Mononuclear cell (primary cell): ENCODE measurements around the gene ALG9. TPM values are rescaled to one million over a fixed set of nuclear protein-coding genes. Genes with fewer than 3 reads are reported as not detected.
"Not testable (repeated sequence)": the region's sequence is repeated elsewhere in the genome, so short reads cannot be mapped to it uniquely, and the experiment has no call there.

Experiments used
- H3K27me3 ChIP-seq: 2 replicates; pipeline ENCODE4 v1.6.0; 2011; ENCODE audit warnings: low read length, control low read depth; ENCODE audit not compliant: insufficient read depth
- H3K4me1 ChIP-seq: 2 replicates; pipeline ENCODE4 v1.5.1; 2011; ENCODE audit warnings: mild to moderate bottlenecking, low read length, control low read depth; ENCODE audit not compliant: insufficient read depth
- H3K4me3 ChIP-seq: 2 replicates; pipeline ENCODE4 v1.5.1; 2011; ENCODE audit warnings: mild to moderate bottlenecking, low read length, moderate library complexity
- H3K9me3 ChIP-seq: 2 replicates; pipeline ENCODE4 v1.5.1; 2011; ENCODE audit warnings: low read depth, mild to moderate bottlenecking, control low read depth, low read length
- total RNA-seq: library from RNA; depleted of rRNA; stranded (reverse); fragments of >200 nt; gene quantifications from one replicate; pipeline ENCODE4 v1.2.3, GENCODE V29; 2012

ALG9 gene
- total RNA-seq, 1 donor = 23.7 TPM

DNA sequence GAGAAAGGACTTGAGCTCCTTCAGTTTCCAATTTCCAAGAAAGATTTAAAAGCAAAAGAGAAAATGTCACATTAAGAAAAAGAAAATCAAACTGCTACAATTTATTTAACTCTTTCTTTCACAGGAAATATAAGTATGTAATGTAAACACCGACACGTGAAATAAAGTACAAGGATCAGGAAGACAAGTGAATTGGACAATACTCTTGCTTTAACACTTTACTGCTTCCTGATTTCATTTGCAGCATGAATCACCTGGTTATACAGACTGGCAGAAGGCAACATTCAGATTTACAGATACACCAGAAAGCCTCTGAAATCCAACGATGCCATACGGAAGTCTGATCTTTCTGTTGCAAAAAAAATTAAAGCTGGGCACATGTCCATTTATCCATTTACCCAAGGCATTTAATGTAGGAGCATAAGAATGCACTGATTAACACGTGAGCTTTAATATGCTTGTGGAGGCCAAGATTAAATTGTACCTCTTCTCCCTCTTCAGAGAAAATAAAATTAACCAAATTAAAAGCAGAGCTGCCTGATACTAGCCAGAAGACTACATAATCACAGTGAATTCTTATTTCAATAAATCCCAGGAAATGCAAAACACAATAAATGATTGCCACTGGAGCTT lies 89.2 kb downstream of the ALG9 start:
- Histone ChIP-seq H3K4me1 (no peaks in the 10 kb centered on the region), H3K4me3 (no peak overlapping the region), H3K27me3 (no peaks in the 10 kb centered on the region), H3K9me3 (no peaks in the 10 kb centered on the region)

DNA sequence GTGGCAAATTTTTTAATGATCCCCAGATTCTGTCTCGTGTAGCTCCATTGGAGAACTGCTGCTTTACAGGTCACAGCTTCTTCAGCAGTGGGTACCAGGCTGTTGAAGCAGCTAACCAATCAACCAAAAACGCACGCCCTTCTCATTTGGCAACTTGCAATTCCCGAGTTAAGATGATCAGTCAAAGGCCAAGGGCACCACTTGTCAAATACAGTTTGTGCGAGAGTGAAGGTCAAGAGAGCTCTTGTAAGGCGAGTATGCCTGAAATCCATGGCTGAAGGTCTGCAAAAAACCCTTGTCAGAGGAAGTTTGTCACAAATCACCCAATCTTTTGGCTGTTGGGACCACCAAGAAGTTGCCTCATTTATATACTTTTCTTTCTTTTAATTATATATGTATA lies 92.3 kb downstream of the ALG9 start:
- no peaks in the 10 kb centered on the region for H3K4me1 ChIP-seq
- no peaks in the 10 kb centered on the region for H3K9me3 ChIP-seq
- H3K27me3 ChIP-seq = no peaks in the 10 kb centered on the region
- no peak overlapping the region for H3K4me3 ChIP-seq

DNA sequence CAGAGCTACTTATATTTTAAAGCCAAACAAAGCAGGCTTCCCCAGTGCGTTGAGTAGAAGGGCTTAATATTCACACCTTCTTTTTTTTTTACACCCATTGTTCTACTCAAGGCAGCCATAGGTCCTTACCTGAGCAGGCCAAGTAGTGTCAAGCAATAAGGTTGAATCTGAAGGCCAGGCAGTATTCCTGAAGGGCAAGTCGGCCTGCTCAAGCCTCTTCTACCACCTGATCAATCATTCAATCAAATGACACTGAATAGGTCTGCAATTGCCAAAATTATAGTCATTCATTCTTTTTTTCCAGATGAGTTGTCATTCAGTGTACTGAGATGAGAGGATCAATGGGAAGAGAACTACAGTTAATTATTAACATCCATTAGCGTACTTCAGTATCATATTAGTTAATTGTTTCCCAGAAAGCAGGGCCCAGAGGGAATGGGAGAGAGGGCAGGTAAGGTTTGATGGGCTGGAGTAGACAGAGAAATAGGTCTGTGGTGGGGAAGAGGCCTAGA lies 93.3 kb downstream of the ALG9 start:
- H3K27me3 ChIP-seq = no peaks in the 10 kb centered on the region
- H3K4me3 ChIP-seq = no peak overlapping the region
- no peaks in the 10 kb centered on the region for H3K4me1 ChIP-seq
- no peaks in the 10 kb centered on the region for H3K9me3 ChIP-seq

DNA sequence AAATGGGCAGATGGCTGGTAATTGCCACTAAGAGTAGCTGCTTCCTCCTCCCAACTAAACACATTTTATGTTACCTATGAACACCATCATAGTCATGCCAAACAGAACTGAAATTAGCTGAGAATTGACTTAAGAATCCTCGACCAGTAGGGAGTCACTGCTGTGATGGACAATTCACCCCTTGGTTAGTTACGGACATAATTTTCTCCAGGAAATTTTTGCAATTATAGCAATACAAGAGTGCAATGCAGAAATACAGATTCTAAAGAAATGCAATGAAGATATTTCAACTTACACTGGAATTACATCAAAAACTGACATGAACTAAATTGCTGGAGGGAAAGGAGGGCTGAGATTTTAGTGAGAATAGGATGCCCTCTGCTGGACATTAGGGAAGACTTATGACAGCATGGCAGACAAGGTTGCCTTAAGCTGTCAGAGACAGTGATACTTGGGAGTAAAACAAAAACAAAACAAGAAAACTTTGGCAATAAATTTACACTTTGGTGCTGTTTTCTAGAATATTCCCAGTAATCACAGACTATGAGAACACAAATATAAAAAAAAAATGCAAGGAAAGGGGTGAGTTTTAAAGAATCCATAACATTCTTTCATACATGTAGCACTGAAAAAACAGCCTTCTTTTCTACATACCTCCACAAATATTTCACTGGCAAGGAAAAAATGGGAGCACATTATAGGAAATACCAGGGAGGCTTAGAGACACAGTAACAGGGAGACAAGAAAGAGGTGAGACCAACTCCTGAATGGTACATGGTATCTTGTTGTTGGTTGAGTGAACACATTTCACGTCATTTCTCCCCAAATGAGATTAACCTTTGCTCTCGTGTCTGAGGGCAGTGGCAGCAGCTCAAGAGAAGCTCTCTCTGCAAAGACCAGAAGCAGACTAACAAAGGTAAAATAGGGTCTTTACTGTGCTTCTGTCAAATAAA lies 94.0 kb downstream of the ALG9 start:
- no peak overlapping the region for H3K4me3 ChIP-seq

DNA sequence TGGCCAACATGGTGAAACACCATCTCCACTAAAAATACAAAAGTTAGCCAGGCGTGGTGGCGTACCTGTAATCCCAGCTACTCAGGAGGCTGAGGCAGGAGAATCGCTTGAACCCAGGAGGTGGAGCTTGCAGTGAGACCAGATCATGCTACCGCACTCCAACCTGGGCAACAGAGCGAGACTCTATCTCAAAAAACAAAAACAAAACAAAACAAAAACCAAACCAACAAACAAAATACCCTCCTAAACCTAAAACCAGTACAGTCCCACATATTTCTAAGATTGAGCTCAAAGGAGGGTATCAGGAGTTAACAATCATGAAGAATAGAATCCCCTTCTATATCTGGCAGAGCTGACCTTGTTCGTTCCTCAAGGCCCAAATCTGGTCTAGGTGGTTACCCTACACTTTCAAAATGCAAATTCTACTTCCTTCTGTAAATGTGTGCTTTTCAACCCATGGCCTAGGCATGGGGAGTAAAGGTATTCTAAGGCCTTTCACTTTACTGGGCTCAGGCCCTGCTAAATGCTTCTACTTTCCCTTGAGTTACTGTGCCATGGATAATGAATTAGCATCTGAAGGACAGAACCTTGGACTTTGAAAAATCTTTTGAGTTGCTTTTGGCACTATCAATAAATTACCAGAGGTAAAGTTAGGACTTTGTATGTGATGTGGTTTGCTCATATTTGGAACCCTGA lies 94.8 kb downstream of the ALG9 start:
- Histone ChIP-seq H3K4me3 (no peak overlapping the region), H3K9me3 (no peaks in the 10 kb centered on the region), H3K27me3 (no peaks in the 10 kb centered on the region), H3K4me1 (no peaks in the 10 kb centered on the region)

More for the DNA sequence above, 94.0 kb downstream of the ALG9 start:
- no peaks in the 10 kb centered on the region for H3K9me3 ChIP-seq
- H3K27me3 ChIP-seq = no peaks in the 10 kb centered on the region
- H3K4me1 ChIP-seq = no peaks in the 10 kb centered on the region

DNA sequence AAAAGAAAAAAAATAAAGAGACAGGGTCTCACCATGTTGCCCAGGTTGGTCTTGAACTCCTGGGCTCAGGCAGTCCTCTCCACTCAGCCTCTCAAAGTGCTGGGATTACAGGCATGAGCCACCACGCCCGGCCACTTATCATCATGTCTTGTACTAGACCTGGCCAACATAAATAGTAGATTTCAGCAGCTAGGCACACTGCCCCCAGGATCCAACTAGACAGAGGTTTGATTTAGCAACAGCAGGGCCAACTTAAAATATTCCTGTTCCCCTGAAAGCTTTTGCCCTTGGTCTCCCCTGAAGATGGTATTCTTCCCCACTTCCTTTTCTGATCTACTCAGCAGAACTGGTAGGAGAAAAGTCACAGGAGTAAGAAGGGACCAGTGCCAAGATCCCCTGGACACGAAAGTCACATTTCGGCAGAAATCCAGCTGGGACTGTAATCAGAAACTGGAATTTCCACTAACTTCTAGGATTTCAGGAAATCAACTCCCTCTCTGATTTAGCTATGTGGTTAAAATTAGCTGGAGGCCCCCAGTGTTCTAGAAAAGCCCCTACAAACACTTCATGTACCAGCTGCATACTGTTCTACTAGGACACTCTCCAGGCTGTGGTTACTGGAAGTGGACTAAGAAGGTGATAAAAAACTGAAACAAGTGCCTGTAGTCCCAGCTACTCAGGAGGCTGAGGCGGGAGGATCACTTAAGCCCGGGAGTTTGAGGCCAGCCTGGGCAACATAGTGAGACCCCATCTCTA lies 96.2 kb downstream of the ALG9 start:
- H3K4me1 ChIP-seq = no peaks in the 10 kb centered on the region
- no peaks in the 10 kb centered on the region for H3K9me3 ChIP-seq
- no peaks in the 10 kb centered on the region for H3K27me3 ChIP-seq
- H3K4me3 ChIP-seq = no peak overlapping the region

DNA sequence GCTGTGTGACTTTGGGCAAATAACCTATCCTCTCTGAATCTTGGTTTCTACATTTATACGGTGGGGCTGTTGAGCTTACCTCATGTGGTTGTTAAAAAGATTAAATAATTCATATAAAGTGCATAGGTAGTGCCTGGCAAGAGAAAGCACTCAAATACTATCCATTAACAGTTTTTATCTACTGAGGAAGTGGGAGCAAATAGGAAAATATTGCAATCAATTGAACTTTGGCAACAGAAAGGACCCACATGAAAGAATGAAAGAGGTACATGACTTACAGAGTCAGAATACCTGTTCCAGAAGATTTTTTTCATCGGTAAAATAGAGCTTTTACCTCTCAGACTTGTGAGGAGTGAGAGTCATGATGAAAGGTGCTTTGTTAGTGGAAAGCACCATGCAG lies 98.8 kb downstream of the ALG9 start:
- Histone ChIP-seq H3K9me3 (no peaks in the 10 kb centered on the region), H3K27me3 (no peaks in the 10 kb centered on the region), H3K4me1 (no peaks in the 10 kb centered on the region), H3K4me3 (no peak overlapping the region)

DNA sequence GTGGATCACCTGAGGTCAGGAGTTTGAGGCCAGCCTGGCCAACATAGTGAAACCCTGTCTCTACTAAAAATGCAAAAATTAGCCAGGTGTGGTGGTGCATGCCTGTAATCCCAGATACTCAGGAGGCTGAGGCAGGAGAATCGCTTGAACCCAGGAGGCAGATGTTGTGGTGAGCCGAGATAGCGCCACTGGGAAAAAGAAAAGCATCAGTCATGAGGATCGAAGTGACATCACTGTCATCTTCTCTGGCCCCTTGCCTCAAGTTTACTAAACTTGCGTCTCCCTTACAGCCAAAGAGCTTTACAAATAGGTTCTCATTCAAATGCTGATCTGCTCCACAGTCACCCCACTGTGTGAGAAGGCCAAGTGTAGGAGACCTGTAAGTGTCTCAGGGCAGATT lies 100.2 kb downstream of the ALG9 start:
- H3K27me3 ChIP-seq, H3K4me3 ChIP-seq, H3K9me3 ChIP-seq: not testable (repeated sequence)
- peaks cover 10% of the 10 kb centered on the region for H3K4me1 ChIP-seq

DNA sequence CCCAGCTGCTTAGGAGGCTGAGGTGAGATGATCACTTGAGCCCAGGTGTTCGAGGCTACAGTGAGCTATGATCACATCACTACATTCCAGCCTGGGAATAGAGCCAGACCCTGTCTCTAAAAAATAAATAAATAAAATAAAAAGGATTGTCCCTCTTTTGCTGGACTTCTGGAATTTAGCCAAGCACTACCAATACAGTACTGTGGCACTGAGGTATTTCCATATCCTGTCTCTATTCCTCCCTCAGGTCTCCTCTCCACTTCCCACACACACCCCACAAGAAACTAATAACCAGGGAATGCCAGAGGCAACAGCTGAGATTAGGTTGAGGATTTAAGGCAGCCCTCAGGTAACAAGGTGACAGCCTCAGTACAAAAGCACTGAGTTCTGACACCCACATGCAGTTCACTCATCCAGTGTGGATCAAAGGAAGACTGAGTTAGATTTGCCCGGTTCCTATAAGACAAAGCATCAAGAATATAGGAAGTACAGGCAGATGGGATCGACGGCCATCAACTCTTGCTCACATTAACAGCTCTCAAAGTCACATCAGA lies 100.7 kb downstream of the ALG9 start:
- Histone ChIP-seq H3K4me3 (no peak overlapping the region), H3K4me1 (peaks cover 12% of the 10 kb centered on the region), H3K9me3 (no peaks in the 10 kb centered on the region), H3K27me3 (no peaks in the 10 kb centered on the region)

DNA sequence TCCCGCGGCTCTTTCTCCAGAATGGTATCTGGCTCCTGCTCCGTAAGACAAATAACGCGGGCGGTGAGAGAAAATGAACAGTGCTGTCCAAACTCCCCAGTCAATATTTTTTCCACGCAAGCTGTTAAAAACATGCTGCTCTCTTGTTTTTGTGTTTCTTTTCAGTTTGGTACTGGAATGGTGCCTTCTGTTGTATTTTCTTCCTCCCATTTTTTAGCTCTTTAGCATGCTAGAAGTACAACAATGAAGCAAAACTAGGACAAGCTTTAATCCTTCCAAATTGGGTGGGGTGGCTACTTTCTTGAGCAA lies 104.6 kb downstream of the ALG9 start:
- Histone ChIP-seq H3K4me3 (peak overlapping the region; percentile 93), H3K27me3 (no peaks in the 10 kb centered on the region), H3K4me1 (peaks cover 31% of the 10 kb centered on the region), H3K9me3 (no peaks in the 10 kb centered on the region)

DNA sequence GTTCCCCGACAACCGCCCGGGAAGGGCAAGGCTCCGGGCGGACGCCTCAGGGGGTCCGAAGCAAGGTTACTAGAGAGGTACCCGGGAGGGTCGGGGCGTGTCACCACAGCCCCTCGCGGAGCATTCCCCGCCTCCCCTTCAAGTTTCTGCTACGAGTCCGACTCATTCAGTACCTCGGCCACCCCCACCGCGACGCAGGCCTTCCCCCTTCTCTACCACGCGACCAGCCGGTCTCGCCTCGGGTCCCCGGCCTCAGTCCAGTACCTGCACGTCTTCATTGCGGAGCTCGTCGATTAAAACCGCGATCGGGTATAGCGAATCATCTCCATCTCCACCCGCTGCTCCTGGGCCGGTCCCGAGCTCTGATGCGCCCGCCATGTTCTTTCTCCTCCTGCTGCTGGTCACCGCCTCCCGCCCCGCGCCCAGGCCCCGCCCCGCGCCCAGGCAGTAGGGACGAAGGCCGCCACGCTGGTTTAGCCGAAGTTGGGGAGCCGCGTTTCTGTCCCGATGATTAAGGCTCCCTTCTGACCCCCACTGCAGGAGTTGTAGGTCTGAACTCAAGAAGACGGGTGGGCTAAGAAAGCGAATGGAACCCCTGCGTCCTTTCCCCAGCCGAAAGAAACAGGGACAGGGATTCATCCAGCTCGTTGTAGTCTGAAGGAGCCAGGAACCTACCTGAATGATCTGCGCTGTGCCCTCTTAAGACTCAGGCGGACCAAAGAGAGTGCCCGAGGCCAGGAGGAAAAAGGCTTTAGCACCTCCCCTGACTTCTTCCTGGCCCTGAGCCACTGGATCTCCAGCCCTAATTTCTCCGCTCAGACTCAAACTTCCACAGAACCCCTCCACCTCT lies 105.2 kb downstream of the ALG9 start, which contains the start of gene PPP2R1B:
TSS of gene PPP2R1B (minus strand) at position 406 of the 850 bp plus-strand sequence. CDS start at position 378, 28 bp downstream.
- H3K4me3 ChIP-seq = peak within 1 kb of the TSS; percentile 93
- H3K9me3 ChIP-seq = no peaks in the 10 kb centered on the region
- H3K4me1 ChIP-seq = peaks cover 31% of the 10 kb centered on the region
- H3K27me3 ChIP-seq = no peaks in the 10 kb centered on the region

DNA sequence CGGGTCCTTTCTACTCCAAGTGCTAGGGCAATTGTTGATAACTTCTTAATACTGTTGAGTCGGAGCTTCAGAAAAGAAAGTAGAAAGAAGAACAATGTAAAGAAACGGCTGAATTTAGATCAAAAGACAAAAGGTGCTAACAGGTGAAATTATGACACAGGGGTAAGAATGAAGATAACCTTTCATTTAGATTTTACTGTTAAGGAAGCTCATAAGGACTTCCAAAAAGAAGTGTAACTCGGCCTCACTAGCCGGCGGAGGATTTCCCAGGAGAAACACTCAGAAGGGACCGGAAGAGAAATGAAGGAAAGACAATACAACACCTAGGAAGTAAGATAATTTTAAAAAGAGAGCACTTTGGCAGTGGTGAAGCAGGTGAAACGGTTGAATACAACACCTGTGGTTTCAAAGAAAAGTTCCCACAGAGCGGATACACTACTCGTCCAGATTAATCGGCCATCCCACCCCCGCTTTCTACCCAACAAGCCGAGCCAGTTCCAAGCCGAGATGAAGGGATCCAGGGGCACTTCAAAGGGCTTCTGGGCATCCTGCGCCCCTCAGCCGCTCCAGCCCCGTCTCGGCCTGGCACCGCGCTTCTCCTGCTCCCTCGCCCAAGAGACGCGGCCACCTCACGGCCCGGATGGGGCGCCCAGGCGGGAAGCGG lies 105.9 kb downstream of the ALG9 start:
- H3K4me1 ChIP-seq = peaks cover 31% of the 10 kb centered on the region
- no peaks in the 10 kb centered on the region for H3K9me3 ChIP-seq
- H3K4me3 ChIP-seq = peak overlapping the region; percentile 93
- no peaks in the 10 kb centered on the region for H3K27me3 ChIP-seq

DNA sequence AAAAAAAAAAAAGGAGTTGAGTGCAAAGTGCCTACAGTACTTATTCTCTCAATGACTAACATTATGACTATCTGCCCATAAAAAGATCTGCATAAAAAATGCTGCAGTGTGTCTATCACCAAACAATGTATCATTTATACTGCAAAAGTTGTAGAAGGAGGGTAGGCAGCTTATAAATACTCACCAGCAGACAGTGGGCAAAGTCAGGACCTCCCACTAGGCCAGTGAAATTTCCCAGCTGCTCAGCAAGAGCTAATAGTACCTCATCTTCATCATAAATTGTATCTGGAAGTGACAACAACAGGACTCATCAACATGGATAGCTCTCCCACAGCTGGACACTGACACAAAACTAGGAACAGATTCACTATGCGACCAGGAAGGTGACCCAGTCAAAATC lies 106.8 kb downstream of the ALG9 start:
- H3K4me3 ChIP-seq = no peak overlapping the region
- peaks cover 31% of the 10 kb centered on the region for H3K4me1 ChIP-seq
- no peaks in the 10 kb centered on the region for H3K27me3 ChIP-seq
- H3K9me3 ChIP-seq = no peaks in the 10 kb centered on the region
